GM18873 (cell line): ENCODE measurements around the gene METRN.

Experiments used
- ATAC-seq: cut with Tn5 transposase; IDR thresholded peaks from one replicate; pipeline ENCODE4 v1.9.1; 2021; ENCODE audit warnings: mild to moderate bottlenecking, moderate library complexity, moderate number of reproducible peaks; ENCODE audit not compliant: unreplicated experiment, low FRiP score

Gene METRN

GRCh38 chr16:714558-715476 lies at the start of gene METRN:
METRN (plus strand) TSS chr16:715118; CDS start chr16:715290, 172 bp downstream.
- no peak for ATAC-seq

DNA sequence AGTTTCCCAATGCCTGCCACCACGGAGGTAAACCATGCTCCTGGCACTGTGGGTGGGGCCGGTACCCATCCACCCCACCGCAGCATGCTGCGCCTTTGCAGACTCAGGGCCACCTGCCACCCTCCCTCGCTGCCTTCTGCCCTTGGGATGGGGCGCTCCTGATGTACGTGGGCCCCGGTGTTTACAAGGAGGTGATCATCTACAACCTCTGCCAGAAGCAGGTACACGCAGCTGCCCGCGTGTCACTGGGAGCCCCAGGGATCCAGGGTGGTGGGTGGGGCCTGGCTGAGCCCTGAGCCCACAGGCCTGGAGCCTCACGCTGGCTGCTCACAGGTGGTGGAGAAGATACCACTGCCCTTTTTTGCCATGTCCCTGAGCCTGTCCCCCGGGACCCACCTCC lies 48.3 kb upstream of the METRN start:
- no peak for ATAC-seq

- ATAC-seq, result no peak
Observed at GRCh38 chr16:667113-667779, 47.7 kb upstream of the METRN start.

DNA sequence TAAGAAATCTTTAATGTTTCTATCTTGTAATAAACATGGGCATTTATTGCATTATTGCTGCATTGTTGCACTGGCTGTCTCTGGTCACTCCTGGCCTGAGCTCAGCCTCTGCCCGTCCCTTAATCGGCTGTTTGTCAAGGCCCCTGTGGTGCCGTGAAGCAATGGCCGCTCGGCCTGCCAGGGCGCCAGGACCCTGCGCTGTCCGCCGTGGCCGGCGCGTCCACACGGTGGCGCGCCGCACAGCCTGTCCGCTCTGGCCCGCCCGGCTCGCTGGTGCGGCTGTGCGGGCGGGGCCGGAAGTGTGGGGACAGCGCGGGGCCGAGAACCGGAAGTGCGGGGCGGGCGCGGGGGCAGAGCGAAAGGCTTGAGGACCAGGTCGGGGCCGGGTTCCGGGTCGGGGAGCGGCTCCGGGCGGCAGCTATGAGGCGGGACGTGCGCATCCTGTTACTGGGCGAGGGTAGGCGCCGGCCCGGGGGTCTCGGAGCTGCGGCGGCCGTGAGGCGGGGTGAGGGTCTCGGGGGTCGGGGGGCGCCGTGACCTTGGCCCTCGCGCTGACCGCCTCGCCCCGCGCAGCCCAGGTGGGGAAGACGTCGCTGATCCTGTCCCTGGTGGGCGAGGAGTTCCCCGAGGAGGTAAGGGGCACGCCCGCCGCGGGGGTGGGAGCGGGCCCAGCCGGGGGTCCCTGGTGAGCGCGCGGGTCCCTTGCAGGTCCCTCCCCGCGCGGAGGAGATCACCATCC lies 47.0 kb upstream of the METRN start, which contains the start of gene RHOT2:
TSS of gene RHOT2 (plus strand) at position 353 of the 739 bp plus-strand sequence. CDS start at position 421, 68 bp downstream.
- ATAC-seq, result no peak

DNA sequence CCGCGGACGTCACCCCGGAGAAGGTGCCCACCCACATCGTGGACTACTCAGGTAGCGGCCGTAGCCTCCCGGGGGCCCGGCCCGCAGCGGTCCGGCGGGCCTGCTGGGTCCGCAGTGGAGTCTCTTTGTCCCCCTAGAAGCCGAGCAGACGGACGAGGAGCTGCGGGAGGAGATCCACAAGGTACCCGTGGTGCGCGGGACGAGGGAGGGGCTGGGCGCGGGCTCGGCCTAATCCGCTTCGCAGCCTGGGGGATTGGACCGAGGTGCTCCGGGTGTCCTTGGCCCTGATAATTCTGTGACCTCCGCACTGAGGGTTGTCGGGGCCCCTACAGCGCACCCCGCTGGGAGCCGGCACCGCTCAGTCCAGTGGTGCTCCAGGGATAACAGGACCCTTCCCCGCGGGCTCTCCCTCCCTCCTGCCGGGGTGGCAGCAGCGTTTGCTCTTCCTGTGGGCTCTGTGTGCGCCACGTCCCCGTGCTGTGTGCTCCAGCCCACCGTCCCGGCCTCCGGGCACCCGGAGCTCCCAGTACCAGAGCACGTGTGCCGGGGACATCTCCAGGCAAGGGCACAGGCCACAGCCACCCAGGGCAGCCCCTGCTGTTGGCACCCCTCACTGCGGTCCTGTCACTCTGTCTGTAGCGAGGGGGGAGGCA lies 46.3 kb upstream of the METRN start:
- ATAC-seq, result no peak

DNA sequence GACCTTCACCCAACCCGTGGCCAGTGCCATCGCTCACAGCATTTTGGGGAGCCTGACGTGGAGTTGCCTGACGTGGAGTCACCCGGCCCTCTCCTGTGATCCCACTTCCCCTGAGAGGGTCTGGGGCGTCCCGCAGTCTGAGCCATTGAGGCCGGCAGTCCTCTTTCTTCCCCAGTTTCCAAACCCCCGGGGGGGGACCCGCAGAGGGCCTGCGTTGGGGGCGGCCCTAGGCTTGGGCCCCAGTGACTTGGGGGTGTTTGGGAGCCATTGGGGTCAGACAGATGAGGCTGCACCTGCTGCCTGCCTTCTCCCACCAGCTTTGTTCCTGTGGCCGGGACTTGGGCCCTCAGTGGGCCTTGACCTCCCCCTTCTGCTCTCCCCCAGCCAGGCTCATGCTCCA lies 45.3 kb upstream of the METRN start:
- no peak for ATAC-seq

DNA sequence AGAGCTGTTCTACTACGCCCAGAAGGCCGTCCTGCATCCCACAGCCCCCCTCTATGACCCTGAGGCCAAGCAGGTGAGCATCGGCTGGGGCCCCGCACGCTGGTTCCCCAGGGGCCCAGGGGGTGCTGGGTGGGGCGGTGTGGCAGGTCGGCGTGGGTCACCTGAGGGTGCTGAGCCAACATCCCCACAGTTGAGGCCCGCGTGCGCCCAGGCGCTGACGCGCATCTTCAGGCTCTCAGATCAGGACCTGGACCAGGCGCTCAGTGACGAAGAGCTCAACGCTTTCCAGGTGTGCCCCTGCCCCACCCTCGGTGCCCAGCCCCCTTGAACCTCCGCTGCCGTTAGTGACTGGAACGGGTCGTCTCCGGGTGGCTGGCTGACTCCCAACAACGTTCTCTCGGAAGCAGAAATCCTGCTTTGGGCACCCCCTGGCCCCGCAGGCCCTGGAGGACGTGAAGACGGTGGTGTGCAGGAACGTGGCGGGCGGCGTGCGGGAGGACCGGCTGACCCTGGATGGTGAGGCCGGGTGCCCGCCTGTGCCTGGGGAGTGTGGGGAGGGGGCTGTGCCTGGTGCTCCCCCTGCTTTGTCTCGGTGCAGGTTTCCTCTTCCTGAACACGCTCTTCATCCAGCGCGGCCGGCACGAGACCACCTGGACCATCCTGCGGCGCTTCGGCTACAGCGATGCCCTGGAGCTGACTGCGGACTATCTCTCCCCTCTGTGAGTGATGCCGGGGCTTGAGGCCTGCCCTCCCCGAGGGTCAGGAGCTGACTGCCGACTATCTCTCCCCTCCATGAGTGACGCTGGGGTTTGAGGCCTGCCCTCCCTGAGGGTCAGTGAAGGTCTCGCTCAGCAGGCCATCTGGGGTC lies 44.2 kb upstream of the METRN start:
- ATAC-seq, result no peak

DNA sequence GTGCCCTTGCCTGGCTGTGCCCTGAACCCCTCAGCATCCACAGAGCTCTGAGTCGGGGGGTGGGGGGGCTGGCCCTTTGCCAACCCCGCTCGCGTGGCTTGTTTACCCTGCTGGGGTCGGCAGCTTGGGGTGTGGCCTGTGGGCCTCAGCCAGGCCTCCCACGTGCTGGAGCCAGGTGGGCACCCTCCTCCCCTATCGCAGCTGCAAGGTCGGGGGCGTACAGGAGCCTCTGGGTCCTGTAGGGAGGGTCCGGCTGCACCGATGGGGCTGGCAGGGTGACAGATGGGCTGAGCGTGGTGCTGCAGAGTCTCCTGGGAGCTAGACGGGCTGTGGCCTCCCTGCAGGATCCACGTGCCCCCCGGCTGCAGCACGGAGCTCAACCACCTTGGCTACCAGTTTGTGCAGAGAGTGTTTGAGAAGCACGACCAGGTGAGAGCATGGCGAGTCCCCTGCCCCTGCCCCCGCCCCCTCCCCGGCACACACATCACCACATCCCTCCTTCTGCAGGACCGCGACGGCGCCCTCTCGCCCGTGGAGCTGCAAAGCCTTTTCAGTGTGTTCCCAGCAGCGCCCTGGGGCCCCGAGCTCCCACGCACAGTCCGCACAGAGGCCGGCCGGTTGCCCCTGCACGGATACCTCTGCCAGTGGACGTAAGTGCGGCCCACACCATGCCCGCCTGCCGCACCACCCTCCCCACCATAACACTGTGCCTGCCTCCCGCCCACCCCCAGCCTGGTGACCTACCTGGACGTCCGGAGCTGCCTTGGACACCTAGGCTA lies 43.4 kb upstream of the METRN start:
- no peak for ATAC-seq

DNA sequence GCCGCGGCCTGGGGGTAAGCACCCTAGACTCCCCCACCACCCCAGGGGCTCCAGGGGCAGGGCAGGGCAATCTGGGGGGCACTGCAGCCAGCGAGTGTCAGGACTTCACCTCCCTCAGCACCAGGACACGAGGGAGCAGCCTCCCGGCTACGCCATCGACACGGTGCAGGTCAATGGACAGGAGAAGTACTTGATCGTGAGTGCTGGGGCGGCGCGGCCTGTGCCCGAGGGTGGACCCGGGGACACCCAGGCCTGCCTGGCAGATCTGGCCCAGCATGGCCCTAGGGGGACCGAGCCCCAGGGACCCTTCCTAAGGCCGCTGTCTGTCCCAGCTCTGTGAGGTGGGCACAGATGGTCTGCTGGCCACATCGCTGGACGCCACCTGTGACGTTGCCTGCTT lies 42.5 kb upstream of the METRN start:
- ATAC-seq, result no peak

- no peak for ATAC-seq
Observed at GRCh38 chr16:672851-673250, 42.1 kb upstream of the METRN start.

DNA sequence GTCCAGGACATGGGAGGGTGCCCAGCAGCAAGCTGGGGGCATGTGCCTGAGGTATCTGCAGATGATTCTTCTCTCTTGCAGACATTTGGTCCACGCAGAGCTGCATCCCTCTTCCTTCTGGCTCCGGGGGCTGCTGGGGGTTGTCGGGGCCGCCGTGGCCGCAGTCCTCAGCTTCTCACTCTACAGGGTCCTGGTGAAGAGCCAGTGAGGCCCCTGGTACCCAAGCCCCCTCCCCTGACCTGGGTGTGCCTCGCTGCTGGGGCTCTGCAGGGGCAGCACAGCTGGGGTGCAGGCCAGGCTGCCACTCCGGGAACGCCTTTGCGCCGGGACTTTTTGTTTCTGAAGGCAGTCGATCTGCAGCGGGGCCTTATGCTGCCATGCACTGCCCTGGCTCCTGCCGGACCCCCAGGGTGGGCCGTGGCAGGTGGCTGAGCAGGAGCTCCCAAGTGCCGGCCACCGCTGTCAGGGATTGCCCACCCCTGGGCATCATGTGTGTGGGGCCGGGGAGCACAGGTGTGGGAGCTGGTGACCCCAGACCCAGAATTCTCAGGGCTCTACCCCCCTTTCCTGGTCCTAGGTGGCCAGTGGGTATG lies 41.4 kb upstream of the METRN start:
- no peak for ATAC-seq

DNA sequence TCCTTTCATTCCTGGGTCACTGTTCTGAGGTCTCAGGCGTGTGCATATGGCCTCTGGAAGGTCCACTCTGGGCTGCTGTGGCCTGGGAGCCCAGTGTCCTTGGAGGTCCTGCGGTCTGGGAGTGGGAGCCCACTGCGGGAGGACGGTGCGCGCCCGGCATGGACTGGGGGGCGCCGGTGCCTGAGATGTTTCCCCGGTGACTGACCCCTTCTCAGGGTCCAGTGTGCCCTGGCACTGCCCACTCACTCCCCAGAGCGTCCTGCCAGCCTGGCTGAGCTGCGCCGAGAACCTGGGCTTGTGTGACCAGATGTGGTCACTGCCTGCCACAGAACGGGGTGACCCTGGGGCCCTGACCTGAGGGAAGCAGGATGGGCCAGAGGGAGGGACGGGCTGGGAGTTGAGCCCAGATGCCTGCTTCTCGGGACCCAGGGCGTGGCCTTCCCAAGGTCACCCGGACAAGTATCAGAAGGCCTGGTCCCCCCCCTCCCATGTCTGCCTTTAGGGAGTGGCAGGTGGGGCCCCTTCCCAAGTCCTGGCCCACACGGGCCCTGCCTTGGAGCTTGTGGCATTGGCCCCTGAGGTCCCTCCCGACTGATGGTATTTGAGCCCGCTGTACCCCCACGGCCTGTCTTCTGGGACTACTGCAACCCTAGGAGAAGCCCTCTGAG lies 40.6 kb upstream of the METRN start:
- ATAC-seq, result no peak

DNA sequence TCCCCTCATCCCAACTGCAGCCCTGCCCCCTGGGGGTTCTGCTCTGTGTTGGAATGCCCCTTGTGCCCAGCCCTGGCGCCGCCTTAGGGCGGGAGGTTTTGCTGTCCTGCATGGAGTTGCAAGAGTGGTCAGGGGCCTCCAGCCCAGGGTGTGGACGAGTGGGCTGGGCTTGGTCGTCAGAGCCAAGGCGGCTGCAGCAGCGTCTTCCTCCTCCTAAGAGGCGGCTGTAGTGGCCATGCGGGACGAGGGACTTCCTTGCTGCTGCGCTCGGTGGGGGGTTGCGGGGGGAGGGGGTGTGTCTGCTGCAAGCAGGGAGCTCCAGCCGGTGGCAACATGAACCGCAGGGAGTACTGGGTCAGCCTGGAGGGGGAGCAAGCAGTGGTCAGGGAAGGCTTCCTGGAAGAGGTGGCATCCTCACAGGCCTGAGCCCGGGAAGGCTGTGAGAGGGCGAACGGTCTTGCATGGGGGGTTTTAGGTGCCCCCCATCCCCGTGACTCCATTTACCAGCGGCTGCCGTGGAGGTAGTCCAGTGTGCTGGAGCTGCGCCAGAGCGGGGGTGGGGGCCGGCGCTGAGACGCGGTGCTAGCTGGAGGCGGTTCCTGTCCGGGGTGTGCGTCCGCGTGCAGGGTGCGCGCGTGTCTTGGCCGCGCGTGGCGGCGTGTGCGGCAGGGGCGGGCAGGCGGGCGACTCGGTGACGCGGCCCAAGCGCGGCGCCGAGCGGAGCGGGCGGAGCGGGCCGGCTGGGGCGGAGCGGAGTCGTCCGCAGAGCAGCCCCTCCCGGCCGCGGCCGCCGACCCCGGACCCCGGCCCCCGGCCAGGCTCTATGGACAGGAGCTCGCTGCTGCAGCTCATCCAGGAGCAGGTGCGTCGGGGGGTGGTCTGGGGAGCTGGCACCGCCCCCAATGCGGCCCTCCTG lies 39.7 kb upstream of the METRN start, which contains the start of gene RHBDL1:
TSS of gene RHBDL1 (plus strand) at position 704 of the 916 bp plus-strand sequence. CDS start at position 824, 120 bp downstream.
- ATAC-seq, result no peak

GRCh38 chr16:675884-676564 lies 38.9 kb upstream of the METRN start:
- no peak for ATAC-seq

DNA sequence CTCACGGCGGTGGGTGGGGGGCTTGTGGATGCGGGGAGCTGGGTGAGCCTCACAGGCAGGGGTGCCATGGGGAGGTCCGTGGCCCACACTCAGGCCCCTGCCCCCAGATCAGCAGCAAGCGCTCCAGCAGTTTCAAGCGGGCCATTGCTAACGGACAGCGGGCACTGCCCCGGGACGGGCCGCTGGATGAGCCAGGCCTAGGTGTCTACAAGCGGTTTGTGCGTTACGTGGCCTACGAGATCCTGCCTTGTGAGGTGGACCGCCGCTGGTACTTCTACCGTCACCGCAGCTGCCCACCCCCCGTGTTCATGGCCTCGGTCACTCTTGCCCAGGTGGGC lies 38.4 kb upstream of the METRN start:
- no peak for ATAC-seq

GRCh38 chr16:676913-677312 lies 38.0 kb upstream of the METRN start:
- ATAC-seq, result no peak
